HTR-8/SVneo (cell line): ENCODE results near the gene TGM1.

Experiments
- DNase-seq: peaks from one replicate; pipeline ENCODE4 v3.0.0; 2011; ENCODE audit warnings: low spot score, mixed read lengths; ENCODE audit not compliant: insufficient read length
- FAIRE-seq: peaks from 2 replicates; lab custom pipeline; 2011; peaks lifted over from hg19 to GRCh38; lab: Jason Lieb, UNC

The TGM1 gene

GRCh38 chr14:24262821-24263733 is at the start of gene TGM1:
Gene TGM1 (minus strand): TSS chr14:24263177. CDS start chr14:24262352, 825 bp downstream.
- FAIRE-seq: no peak
- DNase-seq: no peak

GRCh38 chr14:24311837-24312615 is 49.0 kb upstream of the TGM1 start:
- no peak for FAIRE-seq
- DNase-seq: no peak

- FAIRE-seq (no peak), DNase-seq (no peak)
Observed at GRCh38 chr14:24310646-24311604, 47.9 kb upstream of the TGM1 start, which contains the start of gene LTB4R. Gene LTB4R (plus strand): TSS chr14:24311502. CDS start chr14:24315652, 4,150 bp downstream.

GRCh38 chr14:24310265-24310645 is 47.3 kb upstream of the TGM1 start:
- no peak for DNase-seq
- FAIRE-seq: no peak

- no peak for DNase-seq
- FAIRE-seq: no peak
Observed at GRCh38 chr14:24309538-24310264, 46.7 kb upstream of the TGM1 start, which contains the start of gene LTB4R2. Gene LTB4R2 (plus strand): TSS chr14:24310140. CDS start chr14:24310665, 525 bp downstream.

GRCh38 chr14:24308342-24309124 is 45.6 kb upstream of the TGM1 start:
- FAIRE-seq: no peak
- DNase-seq: no peak

- FAIRE-seq: no peak
- peak; percentile 62 for DNase-seq
Observed at GRCh38 chr14:24307575-24308341, 44.8 kb upstream of the TGM1 start, which contains the start of gene CIDEB. Gene CIDEB (minus strand): TSS chr14:24307977. CDS start chr14:24307858, 119 bp downstream.

- no peak for FAIRE-seq
Observed at GRCh38 chr14:24307156-24307574, 44.2 kb upstream of the TGM1 start.

GRCh38 chr14:24304019-24304387 is 41.0 kb upstream of the TGM1 start:
- DNase-seq (no peak), FAIRE-seq (no peak)

More at GRCh38 chr14:24307156-24307574, 44.2 kb upstream of the TGM1 start:
- DNase-seq: no peak

GRCh38 chr14:24300326-24300980 is 37.5 kb upstream of the TGM1 start:
- no peak for DNase-seq
- FAIRE-seq: no peak

- DNase-seq (peak; percentile 81), FAIRE-seq (no peak)
Observed at GRCh38 chr14:24299255-24300191, 36.5 kb upstream of the TGM1 start, which contains the start of the genes DHRS1 and NOP9. Gene DHRS1 (minus strand): TSS chr14:24299780. CDS start chr14:24299106, 674 bp downstream. Gene NOP9 (plus strand): TSS chr14:24299850. CDS start chr14:24299955, 105 bp downstream.

- DNase-seq: peak; percentile 18
- no peak for FAIRE-seq
Observed at GRCh38 chr14:24298892-24299254, 35.9 kb upstream of the TGM1 start.

GRCh38 chr14:24297190-24297964 is 34.4 kb upstream of the TGM1 start:
- DNase-seq (no peak), FAIRE-seq (no peak)

- FAIRE-seq: no peak
- peak; percentile 60 for DNase-seq
Observed at GRCh38 chr14:24296341-24297157, 33.6 kb upstream of the TGM1 start.
